Esophagus (tissue), 2 donors: ENCODE measurements around the gene MAIP1. TPM values are rescaled to one million over a fixed set of nuclear protein-coding genes. Genes with fewer than 3 reads are reported as not detected.

ENCODE experiments used
- H3K27ac ChIP-seq, 2 donors: one replicate each; pipeline ENCODE4 v1.5.1; 2013; ENCODE audit warnings: low read depth in 2 of 2, mild to moderate bottlenecking in 2 of 2, inconsistent platforms in 1 of 2, low read length in 1 of 2, moderate library complexity in 1 of 2
- H3K27me3 ChIP-seq, 2 donors: one replicate each; pipeline ENCODE4 v1.6.1; 2013; ENCODE audit warnings: low read length in 2 of 2, control low read depth in 1 of 2, mild to moderate bottlenecking in 1 of 2; ENCODE audit not compliant: insufficient read depth in 2 of 2, control insufficient read depth in 1 of 2
- H3K36me3 ChIP-seq, 2 donors: one replicate each; pipeline ENCODE4 v1.6.1; 2013; ENCODE audit warnings: low read length in 1 of 2; ENCODE audit not compliant: control insufficient read depth in 2 of 2, insufficient read depth in 2 of 2
- H3K4me1 ChIP-seq, 2 donors: one replicate each; pipeline ENCODE4 v1.6.1; 2013; ENCODE audit warnings: low read length in 1 of 2; ENCODE audit not compliant: control insufficient read depth in 2 of 2, insufficient read depth in 2 of 2
- H3K4me3 ChIP-seq, 2 donors: one replicate each; pipeline ENCODE4 v1.5.1; 2013; ENCODE audit warnings: low read length in 2 of 2, mild to moderate bottlenecking in 2 of 2, low read depth in 1 of 2, moderate library complexity in 1 of 2
- H3K9me3 ChIP-seq, 2 donors: one replicate each; pipeline ENCODE4 v1.6.1; 2013; ENCODE audit warnings: mild to moderate bottlenecking in 2 of 2, low read depth in 1 of 2, low read length in 1 of 2, moderate library complexity in 1 of 2; ENCODE audit not compliant: control insufficient read depth in 2 of 2, insufficient read depth in 1 of 2
- WGBS, 2 donors: extraction: QIAGEN DNeasy Blood & Tissue Kit; methylation state at CpG; one replicate each; pipeline ENCODE4 v1.1.7; 2013; 5-methylcytosine and 5-hydroxymethylcytosine counted together
- polyA plus RNA-seq, 2 donors: library from polyadenylated mRNA; stranded (reverse); fragments of 200-250 nt; gene quantifications; one replicate each; pipeline ENCODE4 v1.2.3, GENCODE V29; 2013
- donor health status: healthy with polysubstance abuse.
- donor health status: Bipolar disorder and iron deficiency.

Gene MAIP1
- polyA plus RNA-seq, 2 donors: 5.0 to 14.2 TPM

- H3K36me3 ChIP-seq: peaks cover 0 to 2% of the 10 kb centered on the region in 2 donors
- no peaks in the 10 kb centered on the region for H3K4me1 ChIP-seq
- no peaks in the 10 kb centered on the region for H3K27me3 ChIP-seq
- no peak overlapping the region for H3K4me3 ChIP-seq
- 77 to 82% methylated on average over 5 of the region's 5 CpGs for WGBS, 2 donors
- no peak overlapping the region for H3K27ac ChIP-seq
- H3K9me3 ChIP-seq: no peaks in the 10 kb centered on the region
Observed at GRCh38 chr2:199922856-199923255, 32.5 kb upstream of the MAIP1 start.

- H3K4me3 ChIP-seq: no peak overlapping the region
- 73 to 74% methylated on average over 2 of the region's 2 CpGs for WGBS, 2 donors
- no peaks in the 10 kb centered on the region for H3K27me3 ChIP-seq
- H3K36me3 ChIP-seq: peaks cover 0 to 2% of the 10 kb centered on the region in 2 donors
- H3K4me1 ChIP-seq: no peaks in the 10 kb centered on the region
- H3K27ac ChIP-seq: no peak overlapping the region
- no peaks in the 10 kb centered on the region for H3K9me3 ChIP-seq
Observed at GRCh38 chr2:199923924-199924323, 31.5 kb upstream of the MAIP1 start.

- no peaks in the 10 kb centered on the region for H3K4me1 ChIP-seq
- H3K27me3 ChIP-seq: no peaks in the 10 kb centered on the region
- WGBS, 2 donors: 41 to 56% methylated on average over 1 of the region's 1 CpG
- no peak overlapping the region for H3K27ac ChIP-seq
- peaks cover 0 to 3% of the 10 kb centered on the region in 2 donors for H3K36me3 ChIP-seq
- H3K4me3 ChIP-seq: no peak overlapping the region
- H3K9me3 ChIP-seq: no peaks in the 10 kb centered on the region
Observed at GRCh38 chr2:199926806-199927205, 28.6 kb upstream of the MAIP1 start.

- peaks cover 0 to 8% of the 10 kb centered on the region in 2 donors for H3K36me3 ChIP-seq
- H3K4me1 ChIP-seq: no peaks in the 10 kb centered on the region
- no peaks in the 10 kb centered on the region for H3K27me3 ChIP-seq
- H3K4me3 ChIP-seq: no peak overlapping the region
- WGBS, 2 donors: 36 to 53% methylated on average over 2 of the region's 2 CpGs
- no peaks in the 10 kb centered on the region for H3K9me3 ChIP-seq
- H3K27ac ChIP-seq: no peak overlapping the region
Observed at GRCh38 chr2:199928226-199928625, 27.2 kb upstream of the MAIP1 start.

- no peak overlapping the region for H3K4me3 ChIP-seq
- H3K4me1 ChIP-seq: no peaks in the 10 kb centered on the region
- H3K36me3 ChIP-seq: peaks cover 0 to 8% of the 10 kb centered on the region in 2 donors
- no peak overlapping the region for H3K27ac ChIP-seq
- no peaks in the 10 kb centered on the region for H3K9me3 ChIP-seq
- no peaks in the 10 kb centered on the region for H3K27me3 ChIP-seq
Observed at GRCh38 chr2:199928626-199929025, 26.8 kb upstream of the MAIP1 start.

- 65 to 70% methylated on average over 2 of the region's 2 CpGs for WGBS, 2 donors
- Histone ChIP-seq H3K9me3 (no peaks in the 10 kb centered on the region), H3K27ac (no peak overlapping the region), H3K4me3 (no peak overlapping the region), H3K36me3 (peaks cover 0 to 8% of the 10 kb centered on the region in 2 donors), H3K27me3 (no peaks in the 10 kb centered on the region), H3K4me1 (no peaks in the 10 kb centered on the region)
Observed at GRCh38 chr2:199929262-199929661, 26.1 kb upstream of the MAIP1 start.

GRCh38 chr2:199932312-199932855, 23.0 kb upstream of the MAIP1 start:
- H3K4me1 ChIP-seq: no peaks in the 10 kb centered on the region
- H3K36me3 ChIP-seq: peaks cover 0 to 8% of the 10 kb centered on the region in 2 donors
- no peaks in the 10 kb centered on the region for H3K27me3 ChIP-seq
- H3K27ac ChIP-seq: no peak overlapping the region
- no peak overlapping the region for H3K4me3 ChIP-seq
- no peaks in the 10 kb centered on the region for H3K9me3 ChIP-seq
- WGBS, 2 donors: 74 to 85% methylated on average over 4 of the region's 4 CpGs

GRCh38 chr2:199933466-199933865, 21.9 kb upstream of the MAIP1 start:
- Histone ChIP-seq H3K9me3 (no peaks in the 10 kb centered on the region), H3K36me3 (peaks cover 0 to 8% of the 10 kb centered on the region in 2 donors), H3K4me3 (no peak overlapping the region), H3K27me3 (no peaks in the 10 kb centered on the region), H3K4me1 (no peaks in the 10 kb centered on the region), H3K27ac (no peak overlapping the region)
- 65 to 70% methylated on average over 3 of the region's 3 CpGs for WGBS, 2 donors

- Histone ChIP-seq H3K36me3 (peaks cover 0 to 7% of the 10 kb centered on the region in 2 donors), H3K4me3 (no peak overlapping the region), H3K27ac (no peak overlapping the region), H3K27me3 (no peaks in the 10 kb centered on the region), H3K9me3 (no peaks in the 10 kb centered on the region), H3K4me1 (no peaks in the 10 kb centered on the region)
- 58 to 82% methylated on average over 2 of the region's 2 CpGs for WGBS, 2 donors
Observed at GRCh38 chr2:199936554-199936953, 18.8 kb upstream of the MAIP1 start.

- Histone ChIP-seq H3K9me3 (no peaks in the 10 kb centered on the region), H3K4me3 (no peak overlapping the region), H3K4me1 (no peaks in the 10 kb centered on the region), H3K36me3 (peaks cover 5% of the 10 kb centered on the region in 2 donors), H3K27ac (no peak overlapping the region), H3K27me3 (no peaks in the 10 kb centered on the region)
- WGBS, 2 donors: 88 to 89% methylated on average over 2 of the region's 2 CpGs
Observed at GRCh38 chr2:199940373-199940772, 15.0 kb upstream of the MAIP1 start.
